Osteocyte (in vitro differentiated cells): ENCODE measurements around the gene FBXW12. TPM values are rescaled to one million over a fixed set of nuclear protein-coding genes. Genes with fewer than 3 reads are reported as not detected.

ENCODE experiments used
- DNase-seq: peaks from one replicate; pipeline ENCODE4 v3.0.0; 2021; ENCODE audit warnings: mixed read lengths; ENCODE audit not compliant: unreplicated experiment; ENCODE audit errors: extremely low spot score
- H3K27ac Mint-ChIP-seq: one replicate; pipeline ENCODE4 v1.8.0; 2021; ENCODE audit warnings: mild to moderate bottlenecking, mixed read lengths; ENCODE audit not compliant: unreplicated experiment
- H3K27me3 Mint-ChIP-seq: one replicate; pipeline ENCODE4 v1.8.0; 2021; ENCODE audit warnings: mixed read lengths; ENCODE audit not compliant: unreplicated experiment
- H3K36me3 Mint-ChIP-seq: one replicate; pipeline ENCODE4 v1.8.0; 2021; ENCODE audit warnings: mixed read lengths; ENCODE audit not compliant: unreplicated experiment
- H3K4me1 Mint-ChIP-seq: one replicate; pipeline ENCODE4 v1.8.0; 2021; ENCODE audit warnings: mixed read lengths; ENCODE audit not compliant: unreplicated experiment
- H3K4me3 Mint-ChIP-seq: one replicate; pipeline ENCODE4 v1.8.0; 2021; ENCODE audit warnings: mild to moderate bottlenecking, moderate library complexity, mixed read lengths; ENCODE audit not compliant: unreplicated experiment
- H3K9me3 Mint-ChIP-seq: one replicate; pipeline ENCODE4 v1.8.0; 2021; ENCODE audit warnings: mixed read lengths; ENCODE audit not compliant: unreplicated experiment
- CTCF ChIP-seq: fragments of 200-600 bp; sonication (generic); IDR thresholded peaks from 2 replicates; pipeline ENCODE4 v1.5.0; 2021; ENCODE audit warnings: antibody characterized with exemption, mild to moderate bottlenecking, moderate library complexity
- total RNA-seq: library from RNA; stranded (reverse); gene quantifications from 2 replicates; pipeline ENCODE4 v1.2.1, GENCODE V29; 2021

Gene FBXW12
- total RNA-seq, 1 donor from 2014 or later: not detected

GRCh38 chr3:48412375-48413001 lies 40.5 kb downstream of the FBXW12 start:
- no peak overlapping the region for H3K4me3 Mint-ChIP-seq
- no peaks in the 10 kb centered on the region for H3K9me3 Mint-ChIP-seq
- no peak for TF ChIP-seq CTCF
- no peaks in the 10 kb centered on the region for H3K4me1 Mint-ChIP-seq
- H3K27me3 Mint-ChIP-seq: no peaks in the 10 kb centered on the region
- DNase-seq: no peak
- peaks cover 46% of the 10 kb centered on the region for H3K36me3 Mint-ChIP-seq
- no peak overlapping the region for H3K27ac Mint-ChIP-seq

GRCh38 chr3:48413086-48413485 lies 41.1 kb downstream of the FBXW12 start:
- no peak for DNase-seq
- H3K9me3 Mint-ChIP-seq: no peaks in the 10 kb centered on the region

GRCh38 chr3:48413611-48414010 lies 41.6 kb downstream of the FBXW12 start:
- H3K27ac Mint-ChIP-seq: no peak overlapping the region
- no peak for DNase-seq
- no peak overlapping the region for H3K4me3 Mint-ChIP-seq
- no peaks in the 10 kb centered on the region for H3K4me1 Mint-ChIP-seq
- no peak for TF ChIP-seq CTCF
- H3K9me3 Mint-ChIP-seq: no peaks in the 10 kb centered on the region
- no peaks in the 10 kb centered on the region for H3K27me3 Mint-ChIP-seq
- peaks cover 42% of the 10 kb centered on the region for H3K36me3 Mint-ChIP-seq

More at GRCh38 chr3:48413086-48413485, 41.1 kb downstream of the FBXW12 start:
- Mint-ChIP-seq H3K4me1 (no peaks in the 10 kb centered on the region), H3K36me3 (peaks cover 45% of the 10 kb centered on the region), H3K27me3 (no peaks in the 10 kb centered on the region), H3K4me3 (no peak overlapping the region), H3K27ac (no peak overlapping the region)
- no peak for TF ChIP-seq CTCF

- DNase-seq: no peak
- no peak overlapping the region for H3K4me3 Mint-ChIP-seq
- no peaks in the 10 kb centered on the region for H3K4me1 Mint-ChIP-seq
- no peak for TF ChIP-seq CTCF
- H3K27ac Mint-ChIP-seq: no peak overlapping the region
- no peaks in the 10 kb centered on the region for H3K9me3 Mint-ChIP-seq
- H3K36me3 Mint-ChIP-seq: peaks cover 33% of the 10 kb centered on the region
- no peaks in the 10 kb centered on the region for H3K27me3 Mint-ChIP-seq
Observed at GRCh38 chr3:48414376-48415250, 42.6 kb downstream of the FBXW12 start.

DNA sequence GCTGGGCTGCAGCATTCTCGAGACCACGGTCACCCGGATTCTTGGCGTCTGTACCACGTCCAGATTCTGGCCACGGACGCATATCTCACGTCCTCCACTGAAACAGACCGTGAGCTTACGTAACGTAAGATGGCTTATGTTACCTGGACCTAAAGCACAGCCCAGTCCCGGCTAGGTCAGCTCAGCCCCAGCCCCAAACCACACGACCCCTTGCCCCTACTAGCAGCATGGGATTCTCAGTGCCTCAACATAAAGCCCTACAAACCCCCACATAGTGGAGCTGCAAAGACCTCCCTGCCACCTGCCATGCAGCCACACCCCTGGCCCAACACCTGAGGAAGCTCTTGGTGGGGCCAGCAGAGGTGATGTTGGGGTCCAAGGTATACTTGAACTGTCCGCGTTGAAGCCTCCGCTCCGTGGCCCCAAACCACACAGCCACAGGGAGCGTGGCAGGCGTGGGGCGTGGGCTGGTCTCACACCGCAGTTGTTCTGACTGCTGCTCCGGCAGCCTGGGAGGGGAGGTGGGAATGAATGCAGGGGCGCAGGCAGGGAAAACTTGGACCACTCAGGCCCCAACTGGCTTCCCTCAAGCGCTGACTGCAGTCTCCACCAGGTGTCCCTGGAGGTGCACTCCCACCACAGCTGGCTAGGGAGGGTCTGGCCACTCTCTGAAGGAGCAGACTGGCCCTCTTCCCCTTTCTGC lies 43.4 kb downstream of the FBXW12 start:
- no peaks in the 10 kb centered on the region for H3K9me3 Mint-ChIP-seq
- no peaks in the 10 kb centered on the region for H3K4me1 Mint-ChIP-seq
- H3K27me3 Mint-ChIP-seq: no peaks in the 10 kb centered on the region
- no peak for TF ChIP-seq CTCF
- H3K4me3 Mint-ChIP-seq: no peak overlapping the region
- no peak overlapping the region for H3K27ac Mint-ChIP-seq
- peaks cover 29% of the 10 kb centered on the region for H3K36me3 Mint-ChIP-seq
- DNase-seq: no peak
